ENCODE data around the gene ENOX1.

The ENOX1 gene

GRCh38 chr13:43484432-43485225 is 302.1 kb downstream of the ENOX1 start:
- no peak for DNase-seq (ENCODE audit: low spot score)

GRCh38 chr13:43483930-43484329 is 302.8 kb downstream of the ENOX1 start:
- no peak for DNase-seq (ENCODE audit: low spot score)

GRCh38 chr13:43482641-43483040 is 304.1 kb downstream of the ENOX1 start:
- DNase-seq (ENCODE audit: low spot score), result no peak

GRCh38 chr13:43482026-43482425 is 304.7 kb downstream of the ENOX1 start:
- DNase-seq (ENCODE audit: low spot score), result no peak

- DNase-seq (ENCODE audit: low spot score), result no peak
Measured at GRCh38 chr13:43478902-43479301, 307.9 kb downstream of the ENOX1 start.

- DNase-seq (ENCODE audit: low spot score), result no peak
Measured at GRCh38 chr13:43478211-43478610, 308.6 kb downstream of the ENOX1 start.

GRCh38 chr13:43475140-43475539 is 311.6 kb downstream of the ENOX1 start:
- DNase-seq (ENCODE audit: low spot score), result no peak

GRCh38 chr13:43473437-43473836 is 313.3 kb downstream of the ENOX1 start:
- no peak for DNase-seq (ENCODE audit: low spot score)

- DNase-seq (ENCODE audit: low spot score), result no peak
Measured at GRCh38 chr13:43472980-43473379, 313.8 kb downstream of the ENOX1 start.

GRCh38 chr13:43472339-43472738 is 314.4 kb downstream of the ENOX1 start:
- DNase-seq (ENCODE audit: low spot score), result no peak

- DNase-seq (ENCODE audit: low spot score), result no peak
Measured at GRCh38 chr13:43470610-43471009, 316.2 kb downstream of the ENOX1 start.

GRCh38 chr13:43469791-43470190 is 317.0 kb downstream of the ENOX1 start:
- no peak for DNase-seq (ENCODE audit: low spot score)

- no peak for DNase-seq (ENCODE audit: low spot score)
Measured at GRCh38 chr13:43464578-43465264, 322.1 kb downstream of the ENOX1 start.

GRCh38 chr13:43448605-43449336 is 338.0 kb downstream of the ENOX1 start:
- no peak for DNase-seq (ENCODE audit: low spot score)

GRCh38 chr13:43446126-43446525 is 340.6 kb downstream of the ENOX1 start:
- no peak for DNase-seq (ENCODE audit: low spot score)

- DNase-seq (ENCODE audit: low spot score), result no peak
Measured at GRCh38 chr13:43445668-43446067, 341.1 kb downstream of the ENOX1 start.

GRCh38 chr13:43444081-43444480 is 342.7 kb downstream of the ENOX1 start:
- DNase-seq (ENCODE audit: low spot score), result no peak

GRCh38 chr13:43441899-43442499 is 344.8 kb downstream of the ENOX1 start:
- no peak for DNase-seq (ENCODE audit: low spot score)

- DNase-seq (ENCODE audit: low spot score), result no peak
Measured at GRCh38 chr13:43441464-43441863, 345.3 kb downstream of the ENOX1 start.

- no peak for DNase-seq (ENCODE audit: low spot score)
Measured at GRCh38 chr13:43434191-43434590, 352.6 kb downstream of the ENOX1 start.

GRCh38 chr13:43433691-43434141 is 353.1 kb downstream of the ENOX1 start:
- no peak for DNase-seq (ENCODE audit: low spot score)

- DNase-seq (ENCODE audit: low spot score), result no peak
Measured at GRCh38 chr13:43432958-43433357, 353.8 kb downstream of the ENOX1 start.
